GM18505 (cell line): ENCODE data around the gene PROK1.

Source experiments
- ATAC-seq: cut with Tn5 transposase; IDR thresholded peaks from one replicate; pipeline ENCODE4 v1.9.1; 2021; ENCODE audit not compliant: unreplicated experiment
- POLR2A ChIP-seq: IDR thresholded peaks from 4 replicates; pipeline ENCODE4 v1.6.1; 2011; ENCODE audit warnings: borderline replicate concordance; ENCODE audit not compliant: insufficient read depth, insufficient read length; ENCODE audit errors: extremely low read depth

The PROK1 gene

GRCh38 chr1:110493059-110493699, 42.2 kb downstream of the PROK1 start:
- no peak for TF ChIP-seq POLR2A
- ATAC-seq = no peak

- no peak for ATAC-seq
- no peak for TF ChIP-seq POLR2A
These were observed 43.1 kb downstream of the PROK1 start for GRCh38 chr1:110494036-110494435.

- no peak for TF ChIP-seq POLR2A
- ATAC-seq = no peak
These were observed 43.8 kb downstream of the PROK1 start for GRCh38 chr1:110494522-110495406.

- no peak for ATAC-seq
- no peak for TF ChIP-seq POLR2A
These were observed 45.1 kb downstream of the PROK1 start for GRCh38 chr1:110495926-110496600.

GRCh38 chr1:110498270-110498669, 47.3 kb downstream of the PROK1 start:
- TF ChIP-seq POLR2A = no peak
- no peak for ATAC-seq

- no peak for ATAC-seq
- no peak for TF ChIP-seq POLR2A
These were observed 50.7 kb downstream of the PROK1 start for GRCh38 chr1:110501488-110502132.

- TF ChIP-seq POLR2A = no peak
- ATAC-seq = no peak
These were observed 51.6 kb downstream of the PROK1 start for GRCh38 chr1:110502402-110503151.

GRCh38 chr1:110503471-110503870, 52.5 kb downstream of the PROK1 start:
- ATAC-seq = no peak
- no peak for TF ChIP-seq POLR2A

- no peak for ATAC-seq
- TF ChIP-seq POLR2A = no peak
These were observed 53.3 kb downstream of the PROK1 start for GRCh38 chr1:110504226-110504625.

GRCh38 chr1:110505596-110505995, 54.6 kb downstream of the PROK1 start:
- no peak for TF ChIP-seq POLR2A
- no peak for ATAC-seq

- no peak for TF ChIP-seq POLR2A
- no peak for ATAC-seq
These were observed 55.6 kb downstream of the PROK1 start for GRCh38 chr1:110506541-110506940.
